COLO829 (cell line): Measurements from ENCODE around the gene CISD1.
A peak's percentile ranks its signal among the peaks of the same experiment; 100 is the strongest.

Experiments
- DNase-seq: peaks from one replicate; pipeline ENCODE4 v3.0.0; 2012; ENCODE audit warnings: low spot score

The CISD1 gene

DNA sequence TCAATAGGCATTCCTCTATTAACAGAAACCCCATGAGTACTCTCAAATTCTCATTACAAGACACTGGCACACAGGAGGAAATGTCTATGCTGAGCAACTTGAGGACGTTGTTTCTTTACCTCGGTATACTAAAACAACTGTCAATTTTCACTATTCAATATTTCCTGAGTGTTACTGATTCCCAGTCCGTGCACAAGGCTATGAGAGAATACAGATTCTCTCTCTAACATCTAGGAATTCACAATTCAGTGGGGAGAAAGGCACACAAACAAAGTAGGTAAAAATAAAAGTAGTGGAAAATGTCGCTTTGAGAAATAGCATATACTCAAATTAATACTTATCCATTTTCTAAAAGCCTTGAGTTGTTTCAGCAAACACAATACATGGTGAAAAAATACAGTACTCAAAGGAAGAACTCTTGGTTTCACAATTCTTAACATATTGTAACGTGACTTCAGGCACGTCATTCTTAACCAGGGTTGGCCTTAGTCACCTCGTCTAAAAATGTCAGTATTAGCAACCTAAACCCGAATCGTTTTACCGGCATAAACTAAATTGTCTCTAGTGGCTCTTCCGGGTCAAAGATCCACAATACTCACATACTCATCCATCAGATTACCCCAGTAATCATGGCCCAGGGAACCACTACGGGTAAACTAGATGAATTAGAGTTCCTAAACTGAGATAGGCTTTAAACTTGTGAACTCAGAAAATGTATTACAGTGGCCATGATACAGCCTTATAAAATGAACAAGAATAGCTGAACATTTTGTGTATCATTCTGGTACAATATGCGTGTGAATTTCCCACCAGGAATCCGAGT, 2.7 kb upstream of the CISD1 start:
- DNase-seq = no peak

DNA sequence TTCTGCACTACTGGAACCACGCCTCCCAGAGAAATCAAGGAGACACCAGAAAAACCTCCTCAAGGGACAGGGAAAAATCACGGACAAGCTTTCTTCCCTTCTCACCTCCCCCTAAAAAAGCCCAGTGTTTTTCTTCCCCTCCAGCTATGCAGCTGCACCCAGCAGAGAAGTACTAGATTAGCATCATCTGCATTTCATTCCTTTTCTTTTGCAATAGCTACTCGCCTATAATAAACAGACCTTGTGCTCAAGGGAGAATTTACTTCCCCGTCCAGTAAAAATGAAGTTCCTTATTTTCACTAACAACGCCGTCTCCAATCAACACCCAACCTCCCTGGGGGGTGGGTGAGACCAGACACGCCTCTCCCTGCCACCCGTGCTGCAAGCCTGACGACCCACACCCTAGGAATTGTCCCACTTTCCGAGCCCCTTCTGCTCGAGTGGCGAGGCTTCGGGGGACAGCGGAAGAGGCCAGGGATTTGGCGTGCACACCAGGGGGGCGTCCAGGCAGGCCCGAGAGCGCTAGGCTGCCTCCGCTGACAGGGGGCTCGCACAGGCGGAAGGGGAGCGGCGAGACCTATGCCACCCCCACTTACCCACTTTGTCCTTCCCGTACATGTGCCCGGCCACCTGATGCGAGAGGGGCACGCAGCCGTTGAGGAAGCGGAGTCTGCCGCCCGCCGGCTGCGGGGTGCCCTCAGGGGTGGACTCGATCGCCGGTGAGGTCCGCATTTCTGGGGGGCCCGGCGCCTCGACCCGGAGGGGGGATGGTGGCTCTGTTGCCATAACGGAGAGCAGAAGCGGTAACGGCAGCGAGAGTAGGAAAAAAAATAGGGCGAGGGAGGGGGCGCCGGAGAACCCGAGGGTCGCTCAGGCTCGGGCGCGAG, 1.9 kb upstream of the CISD1 start:
- DNase-seq = no peak

DNA sequence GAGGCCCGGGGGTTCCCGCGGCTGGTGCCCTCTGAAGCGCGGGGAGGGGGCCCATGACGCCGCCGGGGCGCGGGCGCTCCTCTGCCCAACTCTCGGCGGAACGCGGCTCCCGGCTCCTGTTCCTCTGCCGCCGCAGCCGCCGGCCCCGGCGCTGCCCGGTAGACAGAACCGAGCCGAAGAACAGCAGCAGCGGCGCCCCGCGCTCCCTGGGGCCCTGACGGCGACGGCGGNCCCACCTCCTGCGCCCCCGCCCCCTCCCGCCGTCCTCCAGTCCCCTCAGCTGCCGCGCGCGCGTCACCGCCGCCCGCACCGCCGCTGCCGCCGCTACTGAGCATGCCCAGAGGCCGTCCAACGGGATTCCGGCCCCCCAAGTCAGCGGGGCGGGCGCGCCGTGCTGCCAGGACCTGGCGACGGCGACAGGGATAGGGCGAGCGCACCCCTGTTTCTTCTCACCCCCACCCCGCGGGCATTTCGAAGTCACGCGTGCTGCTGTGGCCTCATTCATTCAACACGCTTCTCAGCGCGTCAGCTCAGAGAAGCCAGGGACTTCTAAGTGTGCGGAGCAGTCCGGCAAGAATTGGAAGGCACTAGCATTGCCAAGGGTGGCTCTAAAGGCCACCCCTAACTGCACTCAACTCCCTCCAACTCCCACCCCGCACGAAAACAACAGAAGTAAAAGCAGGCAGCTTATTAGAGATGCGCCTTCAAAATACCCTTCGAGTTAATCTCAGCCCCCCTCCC, 1.1 kb upstream of the CISD1 start, which contains the start of gene IPMK:
Gene IPMK (minus strand): TSS at position 182 of the 741 bp plus-strand sequence. CDS start 283 bp downstream, outside the sequence.
- no peak for DNase-seq

DNA sequence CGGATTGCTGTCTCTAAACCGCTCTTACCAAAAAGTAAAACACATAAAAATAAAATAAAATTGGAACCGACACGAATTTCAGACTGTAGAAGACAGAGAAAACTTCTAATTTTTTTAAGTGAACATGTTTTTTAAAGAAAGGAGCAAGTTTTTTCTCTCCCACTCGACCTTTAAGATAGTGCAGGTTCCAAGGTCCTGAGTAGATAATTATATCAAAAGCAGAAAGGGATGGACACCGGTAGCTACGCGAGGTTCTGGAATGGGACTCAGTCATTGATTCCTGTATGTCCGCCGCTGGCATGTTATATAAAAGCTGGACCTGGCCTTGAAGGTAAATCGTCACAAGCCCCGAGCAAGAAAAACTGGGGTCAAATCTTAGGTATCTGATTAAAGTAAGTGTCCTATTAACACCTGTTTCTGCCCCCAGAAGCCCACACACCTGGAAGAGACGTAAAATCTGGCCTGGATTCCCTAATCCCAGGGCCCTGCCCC, 462 bp upstream of the CISD1 start:
- DNase-seq = no peak

DNA sequence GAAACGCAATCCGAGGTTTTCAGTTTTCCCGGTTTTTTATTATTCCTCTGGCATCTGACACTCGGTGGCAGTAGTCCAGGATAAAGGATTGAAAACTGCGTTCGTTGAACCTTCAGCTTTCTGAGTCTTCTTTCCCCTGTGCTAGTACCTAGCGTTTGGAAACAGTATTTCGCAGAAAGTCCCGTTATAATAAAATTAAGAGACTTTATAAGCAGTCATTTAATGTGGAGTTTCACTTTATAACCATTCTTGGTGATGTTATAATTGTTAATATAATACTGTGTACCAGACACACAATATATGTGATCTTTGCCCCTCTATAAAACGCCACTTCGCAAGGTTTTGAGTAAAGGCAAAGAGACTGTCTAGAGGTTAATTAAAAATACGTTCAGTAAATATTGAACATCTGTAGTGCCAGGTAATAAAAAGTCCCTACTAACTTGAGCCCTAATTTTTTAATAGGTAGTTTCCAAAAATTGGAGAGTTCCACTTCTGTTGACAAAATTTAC, 874 bp downstream of the CISD1 start:
- no peak for DNase-seq

DNA sequence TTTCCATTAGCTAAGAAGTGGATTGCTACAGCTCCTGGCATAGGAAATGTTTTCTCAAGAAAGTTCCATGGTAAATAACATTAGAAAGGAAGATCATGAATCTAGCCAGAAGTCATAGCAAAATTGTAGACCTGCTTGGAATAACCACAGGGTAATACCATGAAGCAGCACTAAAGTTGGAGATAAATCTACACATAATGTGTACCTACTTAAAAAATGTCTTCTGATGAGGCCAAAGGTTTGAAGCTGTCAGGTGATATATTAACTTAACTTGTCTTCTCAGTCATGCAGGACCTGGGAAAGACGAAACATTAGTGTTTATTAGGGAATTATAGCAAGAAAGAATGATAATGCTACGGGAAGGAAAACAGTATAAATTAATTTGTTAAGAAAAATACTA, 6.3 kb downstream of the CISD1 start:
- DNase-seq = no peak

DNA sequence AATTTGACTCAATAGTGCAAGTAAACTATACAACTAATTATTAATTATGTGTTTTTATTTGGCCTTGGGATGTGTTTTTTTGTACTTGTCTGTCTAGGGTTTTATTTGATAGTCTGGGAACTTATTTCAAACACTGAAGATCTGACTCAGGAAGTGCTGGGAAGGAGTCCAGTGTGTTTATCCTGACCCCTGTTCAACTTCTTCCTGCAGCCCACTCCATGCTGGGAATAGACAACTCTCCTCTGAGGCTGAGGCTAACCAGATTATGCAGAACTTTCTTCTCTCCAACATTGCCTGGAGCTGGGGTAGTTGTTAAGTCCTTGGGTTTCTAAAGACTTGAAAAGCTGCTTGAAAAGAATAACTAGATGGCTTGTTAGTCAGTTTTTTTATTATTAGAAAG, 6.9 kb downstream of the CISD1 start:
- no peak for DNase-seq

DNA sequence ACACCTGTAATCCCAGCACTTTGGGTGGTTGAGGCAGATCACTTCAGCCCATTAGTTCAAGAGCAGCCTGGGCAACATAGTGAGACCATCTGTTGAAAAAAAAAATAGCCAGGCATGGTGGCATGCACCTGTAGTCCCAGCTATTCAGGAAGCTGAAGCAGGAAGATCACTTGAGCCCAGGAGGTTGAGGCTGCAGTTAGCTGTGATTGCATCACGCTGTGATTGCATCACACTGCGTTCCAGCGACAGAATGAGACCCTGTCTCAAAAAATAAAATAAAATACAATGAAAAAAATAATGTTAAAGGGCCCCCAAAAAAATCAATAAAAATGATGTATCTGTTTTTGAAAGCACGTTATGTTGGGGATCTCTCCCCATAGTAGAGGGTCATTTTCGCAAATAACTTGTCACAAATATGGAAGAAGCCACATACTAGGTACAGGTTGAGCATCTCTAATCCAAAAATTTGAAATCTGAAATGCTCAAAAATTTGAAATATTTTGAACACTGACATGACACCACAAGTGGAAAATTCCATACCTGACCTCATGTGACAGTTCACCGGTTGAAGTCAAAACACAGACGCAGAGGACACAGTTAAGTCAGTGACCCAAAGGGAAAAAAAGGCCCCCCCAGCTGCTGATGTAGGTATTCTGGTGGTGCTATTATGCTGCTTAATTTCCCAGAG, 9.5 kb downstream of the CISD1 start:
- DNase-seq = no peak

DNA sequence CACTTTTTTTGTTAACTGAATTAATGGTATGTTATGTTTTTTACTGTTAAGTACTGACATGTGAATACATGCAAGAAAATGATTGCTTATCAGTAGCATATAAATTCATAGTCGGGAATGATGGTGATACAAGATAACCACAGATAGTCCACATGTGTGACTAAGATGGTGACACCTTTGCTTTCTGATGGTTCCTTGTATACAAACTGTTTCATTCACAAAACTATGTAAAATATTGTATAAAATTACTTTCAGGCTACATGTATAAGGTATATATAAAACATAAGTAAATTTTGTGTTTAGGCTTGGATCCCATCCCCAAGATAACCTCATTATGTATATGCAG, 10.0 kb downstream of the CISD1 start:
- no peak for DNase-seq

DNA sequence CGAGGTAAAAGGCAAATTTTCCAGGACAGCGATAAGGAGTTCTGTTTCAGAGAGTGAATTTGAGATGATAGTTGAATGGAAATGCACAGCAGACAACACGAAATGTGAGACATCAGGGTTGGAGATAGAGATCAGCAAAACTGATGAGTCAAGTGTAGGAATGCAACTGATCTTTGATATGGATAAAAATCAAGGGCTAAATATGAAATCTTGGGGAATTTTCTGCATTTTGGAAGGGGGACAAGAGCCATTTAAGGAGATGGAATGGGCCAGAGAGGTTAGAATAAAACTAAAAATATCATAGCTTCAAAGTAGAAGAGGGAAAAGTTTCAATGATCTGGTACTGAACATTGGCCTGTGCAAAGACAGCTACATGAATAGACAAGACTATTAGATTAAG, 11.5 kb downstream of the CISD1 start:
- DNase-seq = no peak

DNA sequence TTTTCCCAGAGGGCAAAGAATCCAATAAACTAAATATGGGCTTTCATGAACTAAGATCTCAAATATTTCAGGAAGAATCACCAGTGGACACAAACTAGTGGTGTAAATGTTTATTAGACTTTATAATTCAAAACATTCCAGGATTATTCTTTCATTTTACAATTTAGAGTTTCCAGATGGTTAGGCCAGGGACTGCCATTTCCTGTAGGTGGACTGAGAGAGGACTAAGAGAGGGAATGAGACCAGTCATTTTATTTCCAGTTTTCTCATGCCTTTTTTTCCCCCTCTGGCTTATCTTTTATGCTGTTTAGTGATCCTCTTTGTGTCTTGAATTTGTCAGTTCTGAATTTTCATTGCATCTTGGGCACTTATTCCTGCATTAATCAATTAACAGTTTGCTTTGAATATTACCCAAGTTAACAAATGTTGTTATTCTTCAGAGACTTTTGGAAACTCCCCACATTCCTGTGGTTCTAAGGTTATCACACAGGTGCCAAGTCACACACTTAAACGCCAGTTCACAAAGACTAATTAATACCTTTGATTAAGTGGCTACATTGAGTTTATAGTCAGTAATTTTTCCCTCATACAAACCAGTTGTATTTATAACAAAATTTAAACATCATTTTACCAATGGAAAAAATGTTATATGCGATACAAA, 12.3 kb downstream of the CISD1 start:
- DNase-seq = no peak

DNA sequence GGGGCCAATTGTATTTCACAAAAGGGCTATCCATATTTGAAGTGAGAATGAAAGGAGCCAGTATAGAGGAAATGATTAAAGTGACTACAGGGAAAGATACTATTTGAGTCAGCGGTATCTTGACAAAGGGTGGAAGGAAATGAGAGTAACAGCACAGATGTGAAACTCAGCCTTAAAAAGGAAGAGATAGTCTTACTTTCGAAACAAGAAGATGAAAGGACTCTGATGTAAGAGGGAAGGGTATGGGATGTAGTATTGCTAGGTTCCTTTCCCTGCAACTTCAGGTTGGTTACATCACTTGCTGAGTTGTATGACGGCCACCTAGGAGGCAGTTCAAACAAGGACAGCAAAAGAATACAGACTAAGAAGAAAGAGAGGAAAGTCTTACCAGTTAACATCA, 13.7 kb downstream of the CISD1 start:
- no peak for DNase-seq

DNA sequence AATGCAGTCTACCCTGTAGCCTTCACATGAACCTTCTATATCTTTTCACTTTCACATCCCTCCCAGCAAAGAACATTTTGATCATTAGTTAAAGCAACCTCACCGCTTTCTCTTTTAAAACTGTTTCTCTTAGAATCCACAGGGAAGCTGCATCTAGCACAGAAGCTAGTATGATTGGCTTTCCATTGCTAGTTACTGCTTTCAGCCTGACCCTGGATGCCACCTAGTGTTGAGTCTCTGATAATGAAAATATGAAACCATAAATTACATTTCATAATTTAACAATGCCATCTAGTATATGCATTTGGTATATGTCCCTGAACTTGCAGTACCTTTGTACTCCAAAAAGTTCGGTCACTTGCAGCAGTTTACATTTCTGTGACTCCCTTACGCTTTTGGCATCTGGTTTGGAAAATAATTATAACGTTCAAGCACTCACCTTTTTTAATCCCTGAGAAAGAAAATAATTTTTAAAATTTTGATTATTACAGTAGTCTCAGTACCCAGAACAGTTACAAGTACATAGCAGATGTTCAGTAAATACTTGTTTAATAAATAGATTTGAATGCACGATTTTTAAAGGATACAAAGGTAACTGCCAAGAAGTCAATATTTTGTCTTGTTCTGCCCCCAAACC, 22.7 kb downstream of the CISD1 start:
- no peak for DNase-seq

DNA sequence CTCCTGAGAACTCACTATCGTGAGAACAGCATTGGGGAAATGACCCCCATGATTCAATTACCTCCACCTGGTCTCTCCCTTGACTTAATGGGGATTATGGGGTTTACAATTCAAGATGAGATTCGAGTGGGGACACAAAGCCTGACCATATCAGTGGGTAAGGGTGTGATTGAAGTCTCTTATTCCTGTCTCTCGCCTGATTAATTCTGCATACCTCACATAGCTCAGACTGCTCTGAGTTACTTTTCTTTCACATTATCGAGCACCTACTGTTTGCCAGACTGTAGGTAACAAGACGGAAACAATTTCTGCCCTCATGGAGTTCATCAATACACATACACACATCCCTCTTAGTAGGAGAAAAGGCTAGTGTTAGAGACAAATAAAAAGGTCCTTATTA, 25.0 kb downstream of the CISD1 start:
- no peak for DNase-seq

DNA sequence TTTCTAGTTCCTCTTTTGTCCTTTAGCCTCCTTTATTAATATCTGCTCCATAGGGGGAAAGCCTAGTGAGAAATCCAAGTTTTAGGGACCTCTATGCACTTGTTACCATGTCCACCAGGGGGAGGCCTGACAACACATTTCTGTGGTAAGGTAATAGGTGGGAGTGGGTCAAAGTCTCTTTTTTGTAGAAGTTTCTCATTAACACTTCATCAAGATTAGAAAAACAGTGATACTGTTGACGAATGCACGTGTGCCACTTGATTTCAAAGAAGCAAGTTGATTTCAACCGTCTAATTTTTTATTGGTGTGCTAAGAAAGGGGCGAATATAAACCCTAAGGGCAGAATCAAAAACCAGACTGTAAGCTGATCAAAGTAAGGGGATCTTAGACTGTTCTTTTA, 30.6 kb downstream of the CISD1 start:
- peak; percentile 33 for DNase-seq

DNA sequence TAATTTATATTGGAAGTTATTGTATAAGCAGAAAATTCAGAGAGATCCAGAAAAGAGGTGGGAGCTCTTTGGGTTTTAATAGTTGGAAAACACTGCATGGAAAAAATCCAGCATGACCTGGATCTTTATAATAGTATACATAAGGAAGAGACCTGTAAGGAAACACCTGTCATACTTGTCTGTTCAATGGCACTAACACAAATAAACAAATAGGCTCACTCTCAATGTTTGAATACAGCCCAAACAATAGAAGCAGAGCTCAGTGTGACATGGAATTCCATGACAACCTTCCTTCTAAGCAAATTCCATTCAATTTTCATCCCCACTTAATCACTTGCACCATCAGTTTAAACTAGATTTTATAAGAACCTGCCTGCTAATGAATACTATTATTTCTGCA, 31.7 kb downstream of the CISD1 start:
- no peak for DNase-seq

DNA sequence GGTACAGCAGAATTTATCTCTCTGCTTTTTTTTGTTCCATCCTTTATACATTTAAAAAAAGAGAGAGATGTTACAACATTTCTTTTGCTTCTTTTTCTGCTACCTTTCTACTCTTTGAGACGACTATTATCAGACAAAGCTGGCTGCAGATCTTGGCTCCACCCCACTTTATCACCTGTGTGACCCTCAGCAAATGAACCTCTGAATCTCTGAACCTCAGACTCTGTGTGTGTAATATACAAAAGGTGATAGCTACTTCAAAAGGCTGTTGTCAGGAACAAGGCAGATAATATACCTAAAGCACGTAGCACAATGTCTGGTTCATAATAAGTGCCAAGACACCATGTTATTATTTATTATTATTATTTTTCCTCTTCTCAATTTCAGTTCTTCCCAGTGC, 33.3 kb downstream of the CISD1 start:
- no peak for DNase-seq

DNA sequence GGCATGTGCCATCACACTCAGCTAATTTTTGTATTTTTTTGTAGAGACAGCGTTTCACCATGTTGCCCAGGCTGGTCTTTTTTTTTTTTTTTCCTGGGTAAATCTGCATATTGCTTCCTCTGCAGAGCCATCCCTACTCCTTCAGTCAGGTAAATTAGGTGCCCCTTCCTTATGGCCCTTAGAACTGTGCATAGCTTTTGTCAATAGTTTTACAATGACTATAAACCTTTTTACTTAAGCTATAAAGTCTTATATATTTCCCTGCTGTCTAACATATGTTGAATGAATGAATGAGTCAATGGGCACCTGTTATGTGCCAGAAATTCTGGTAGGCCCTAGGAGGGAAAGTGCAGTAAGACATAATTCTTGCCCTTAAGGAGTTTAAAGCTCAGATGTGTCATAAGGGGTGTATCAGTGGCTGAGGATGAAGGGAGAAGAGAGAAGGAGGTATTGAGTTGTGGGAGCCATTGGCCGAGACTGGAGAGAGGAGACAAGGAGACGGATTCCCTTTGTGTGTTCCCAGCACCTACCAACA, 35.2 kb downstream of the CISD1 start:
- DNase-seq = no peak

DNA sequence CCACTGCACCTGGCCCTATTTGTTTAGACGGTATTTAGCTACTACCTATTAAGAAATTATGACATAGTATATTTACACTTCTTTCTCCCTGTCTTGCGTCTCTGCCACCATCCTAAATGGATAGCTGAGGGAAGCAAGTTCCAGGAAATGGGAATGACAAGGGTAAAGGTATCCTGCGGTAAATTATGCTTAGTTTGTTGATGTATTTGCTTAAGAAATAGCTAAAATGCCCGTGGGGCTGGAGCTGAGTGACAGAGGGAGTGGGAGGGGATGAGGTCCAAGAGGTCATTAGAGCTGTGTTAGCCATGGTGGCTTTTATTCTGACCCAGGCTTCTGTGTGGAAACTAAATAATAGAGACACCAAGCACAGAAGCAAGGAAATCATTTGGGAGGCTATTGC, 36.9 kb downstream of the CISD1 start:
- DNase-seq = no peak

DNA sequence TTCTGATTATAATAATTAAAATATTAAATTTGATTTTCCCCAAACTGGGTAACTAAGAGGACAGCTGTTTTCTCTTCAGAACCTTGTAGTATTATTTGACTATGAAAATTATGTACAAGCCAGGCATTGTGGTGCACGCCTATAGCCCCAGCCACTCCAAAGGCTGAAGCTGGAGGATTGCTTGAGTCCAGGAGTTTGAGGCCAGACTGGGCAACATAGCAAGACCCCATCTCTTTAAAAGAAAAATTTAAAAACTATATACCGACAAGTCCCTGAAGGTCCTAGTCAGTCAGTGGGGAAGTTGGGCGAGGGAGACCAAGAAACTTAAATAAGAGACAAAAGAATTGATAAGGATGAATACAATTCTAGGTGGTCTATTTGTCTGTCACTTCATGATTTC, 38.7 kb downstream of the CISD1 start:
- DNase-seq = no peak
